OCI-M2 (cell line): Measurements from ENCODE around the gene REM1.
"Not testable (repeated sequence)": the region's sequence is repeated elsewhere in the genome, so short reads cannot be mapped to it uniquely, and the experiment has no call there.

Source experiments
- DNase-seq: peaks from one replicate; lab custom pipeline; 2025; ENCODE audit not compliant: unreplicated experiment; lab: John Stamatoyannopoulos, UW

REM1 gene

GRCh38 chr20:31484001-31484400 lies 8.9 kb downstream of the REM1 start:
- no peak for DNase-seq

- no peak for DNase-seq
Measured at GRCh38 chr20:31485450-31486339, 10.6 kb downstream of the REM1 start.

- DNase-seq, result no peak
Measured at GRCh38 chr20:31488115-31488514, 13.0 kb downstream of the REM1 start.

- no peak for DNase-seq
Measured at GRCh38 chr20:31489152-31489551, 14.1 kb downstream of the REM1 start.

GRCh38 chr20:31490752-31491151 lies 15.7 kb downstream of the REM1 start:
- DNase-seq, result no peak

GRCh38 chr20:31494131-31494530 lies 19.0 kb downstream of the REM1 start:
- no peak for DNase-seq

- no peak for DNase-seq
Measured at GRCh38 chr20:31496761-31497295, 21.7 kb downstream of the REM1 start.

- DNase-seq, result no peak
Measured at GRCh38 chr20:31497838-31498540, 22.9 kb downstream of the REM1 start.

- DNase-seq, result no peak
Measured at GRCh38 chr20:31500527-31500926, 25.4 kb downstream of the REM1 start.

GRCh38 chr20:31502884-31503673 lies 28.0 kb downstream of the REM1 start:
- not testable (repeated sequence) for DNase-seq

GRCh38 chr20:31505903-31506302 lies 30.8 kb downstream of the REM1 start:
- DNase-seq, result no peak

- no peak for DNase-seq
Measured at GRCh38 chr20:31508517-31509244, 33.6 kb downstream of the REM1 start.

GRCh38 chr20:31514154-31515071 lies 39.3 kb downstream of the REM1 start, which contains the start of gene HM13:
Gene HM13, plus strand, starts transcription at chr20:31514442. Its CDS starts 110 bp downstream, at chr20:31514552.
- peak; percentile 73 for DNase-seq

- no peak for DNase-seq
Measured at GRCh38 chr20:31515072-31515774, 40.1 kb downstream of the REM1 start.

GRCh38 chr20:31515775-31516107 lies 40.7 kb downstream of the REM1 start:
- no peak for DNase-seq

GRCh38 chr20:31516166-31516565 lies 41.1 kb downstream of the REM1 start:
- DNase-seq, result no peak

GRCh38 chr20:31516651-31517050 lies 41.6 kb downstream of the REM1 start:
- no peak for DNase-seq

- no peak for DNase-seq
Measured at GRCh38 chr20:31517373-31517772, 42.3 kb downstream of the REM1 start.

GRCh38 chr20:31521267-31521666 lies 46.2 kb downstream of the REM1 start:
- not testable (repeated sequence) for DNase-seq
